GM12878 (cell line): Measurements from ENCODE around the gene PARP11.

Experiments used
- CTCF ChIP-seq, 3 experiments: IDR thresholded peaks in 2 of 3; conservative IDR thresholded peaks in 1 of 3; 2 replicates each; pipeline ENCODE4 v1.5.1; 2011; ENCODE audit warnings: low read depth in 3 of 3, low read length in 3 of 3, mild to moderate bottlenecking in 3 of 3, control low read depth in 2 of 3, moderate library complexity in 2 of 3, inconsistent platforms in 1 of 3, mixed read lengths in 1 of 3; ENCODE audit not compliant: control insufficient read depth in 2 of 3, insufficient read depth in 1 of 3; ENCODE audit errors: extremely low read depth in 1 of 3
- FOS ChIP-seq: IDR thresholded peaks from 3 replicates; pipeline ENCODE4 v1.6.1; 2011; ENCODE audit warnings: borderline replicate concordance; ENCODE audit not compliant: insufficient read length; ENCODE audit errors: extremely low read depth
- POLR2A ChIP-seq: IDR thresholded peaks from 2 replicates; pipeline ENCODE4 v1.6.1; 2011; ENCODE audit warnings: low read depth, mild to moderate bottlenecking, low read length
- POLR2AphosphoS2 ChIP-seq: IDR thresholded peaks from 2 replicates; pipeline ENCODE4 v1.6.1; 2011; ENCODE audit warnings: low read depth, mild to moderate bottlenecking, low read length, improper control_type of control experiment, moderate library complexity
- POLR2AphosphoS5 ChIP-seq: IDR thresholded peaks from 2 replicates; pipeline ENCODE4 v1.6.1; 2011; ENCODE audit warnings: mild to moderate bottlenecking, low read length, inconsistent platforms
- SPI1 ChIP-seq: IDR thresholded peaks from 2 replicates; pipeline ENCODE4 v1.6.1; 2011; ENCODE audit warnings: low read depth, mild to moderate bottlenecking, low read length, moderate library complexity, borderline replicate concordance; ENCODE audit not compliant: insufficient read depth

GRCh38 chr12:3872800-3873636 lies at the start of gene PARP11:
- TF ChIP-seq POLR2AphosphoS2 = no peak; the same call in 1 of the 2 replicates
- TF ChIP-seq CTCF (IDR thresholded peaks at IDR 0.05 in 2 of 3, conservative IDR thresholded peaks at IDR 0.05 in 1 of 3; ENCODE audit: control insufficient read depth in 2 of 3, extremely low read depth in 1 of 3, insufficient read depth in 1 of 3, low read depth in 3 of 3, low read length in 3 of 3) = no peak
- peak; percentile 77 for TF ChIP-seq POLR2A
- TF ChIP-seq SPI1 = peak; percentile 61; the same call in 1 of the 2 replicates
- no peak for TF ChIP-seq FOS
- peak; percentile 77 for TF ChIP-seq POLR2AphosphoS5
